Neural cell (in vitro differentiated cells): Measurements from ENCODE around the gene IVNS1ABP. TPM values are rescaled to one million over a fixed set of nuclear protein-coding genes. Genes with fewer than 3 reads are reported as not detected.
"Not testable (repeated sequence)": the region's sequence is repeated elsewhere in the genome, so short reads cannot be mapped to it uniquely, and the experiment has no call there.

Source experiments
- H2AFZ ChIP-seq: fragments of 200-600, 300-800 bp; sonication (generic), shearing (Covaris generic); 2 replicates; pipeline ENCODE4 v1.6.0; 2014; ENCODE audit warnings: low read depth, mild to moderate bottlenecking, antibody characterized with exemption, low read length, moderate library complexity
- H3F3A ChIP-seq: fragments of 200-600 bp; shearing (Covaris generic); 2 replicates; pipeline ENCODE4 v1.6.1; 2016; ENCODE audit warnings: mild to moderate bottlenecking, moderate library complexity, mixed read lengths, antibody characterized with exemption, low read length; ENCODE audit not compliant: insufficient read depth, poor library complexity, severe bottlenecking
- H3K27ac ChIP-seq: fragments of 200-600, 300-800 bp; sonication (generic), shearing (Covaris generic); 2 replicates; pipeline ENCODE4 v1.5.1; 2014; ENCODE audit warnings: mild to moderate bottlenecking, low read length, moderate library complexity
- H3K27me3 ChIP-seq: fragments of 300-800, 200-600 bp; sonication (generic), shearing (Covaris generic); 2 replicates; pipeline ENCODE4 v1.6.0; 2014; ENCODE audit warnings: mild to moderate bottlenecking, low read depth, low read length, moderate library complexity; ENCODE audit not compliant: insufficient read depth
- H3K36me3 ChIP-seq: fragments of 300-800, 200-600 bp; sonication (generic), shearing (Covaris generic); 2 replicates; pipeline ENCODE4 v1.5.1; 2014; ENCODE audit warnings: mild to moderate bottlenecking, antibody characterized with exemption, low read length, moderate library complexity; ENCODE audit not compliant: insufficient read depth
- H3K4me2 ChIP-seq: fragments of 300-800, 200-600 bp; sonication (generic), shearing (Covaris generic); 2 replicates; pipeline ENCODE4 v1.6.0; 2014; ENCODE audit warnings: mild to moderate bottlenecking, low read length
- H3K4me3 ChIP-seq: fragments of 300-800, 200-600 bp; sonication (generic), shearing (Covaris generic); 2 replicates; pipeline ENCODE4 v1.5.1; 2014; ENCODE audit warnings: mild to moderate bottlenecking, low read length, moderate library complexity
- H3K79me2 ChIP-seq: fragments of 200-600 bp; shearing (Covaris generic); replicated peaks from 2 replicates; pipeline ENCODE4 v1.6.0; 2014; ENCODE audit warnings: mild to moderate bottlenecking, low read length, moderate library complexity; ENCODE audit not compliant: insufficient read depth
- H3K9ac ChIP-seq: fragments of 300-800, 200-600 bp; sonication (generic), shearing (Covaris generic); 2 replicates; pipeline ENCODE4 v1.6.1; 2016; ENCODE audit warnings: mild to moderate bottlenecking, low read length, mixed read lengths
- H3K9me2 ChIP-seq: fragments of 200-600 bp; shearing (Covaris generic); 2 replicates; pipeline ENCODE4 v1.6.1; 2016; ENCODE audit warnings: mild to moderate bottlenecking, low read length, mixed read lengths; ENCODE audit not compliant: insufficient read depth
- H3K9me3 ChIP-seq: fragments of 200-600, 300-800 bp; sonication (generic), shearing (Covaris generic); 2 replicates; pipeline ENCODE4 v1.6.1; 2016; ENCODE audit warnings: mild to moderate bottlenecking, mixed run types, low read length, moderate library complexity, mixed read lengths
- H4K20me1 ChIP-seq: fragments of 200-600 bp; shearing (Covaris generic); 2 replicates; pipeline ENCODE4 v1.6.1; 2016; ENCODE audit warnings: mild to moderate bottlenecking, mixed run types; ENCODE audit not compliant: insufficient read depth
- EP300 ChIP-seq: fragments of 450-650 bp; conservative IDR thresholded peaks from 2 replicates; pipeline ENCODE4 v1.6.1; 2014; ENCODE audit warnings: antibody characterized with exemption, mild to moderate bottlenecking, moderate library complexity; ENCODE audit not compliant: poor library complexity, severe bottlenecking
- EZH2 ChIP-seq: fragments of 200-600, 300-800 bp; shearing (Covaris generic), sonication (generic); IDR thresholded peaks from 2 replicates; pipeline ENCODE4 v1.6.1; 2014; ENCODE audit warnings: antibody characterized with exemption, low read length, borderline replicate concordance, mild to moderate bottlenecking; ENCODE audit not compliant: insufficient read depth, poor library complexity, severe bottlenecking
- MXI1 ChIP-seq: fragments of 450-650 bp; conservative IDR thresholded peaks from 2 replicates; pipeline ENCODE4 v1.6.1; 2014; ENCODE audit warnings: antibody characterized with exemption, mild to moderate bottlenecking; ENCODE audit not compliant: poor library complexity, severe bottlenecking
- POLR2AphosphoS5 ChIP-seq: IDR thresholded peaks from 2 replicates; pipeline ENCODE4 v1.6.1; 2012
- RAD21 ChIP-seq: fragments of 450-650 bp; conservative IDR thresholded peaks from 2 replicates; pipeline ENCODE4 v1.6.1; 2014; ENCODE audit warnings: antibody characterized with exemption, mild to moderate bottlenecking, moderate library complexity
- SMC3 ChIP-seq: fragments of 450-650 bp; conservative IDR thresholded peaks from 2 replicates; pipeline ENCODE4 v1.6.1; 2014; ENCODE audit warnings: antibody characterized with exemption, mild to moderate bottlenecking, moderate library complexity; ENCODE audit not compliant: poor library complexity
- TAF1 ChIP-seq: IDR thresholded peaks from 2 replicates; pipeline ENCODE4 v1.6.1; 2012; ENCODE audit warnings: low read depth
- polyA plus RNA-seq: library from polyadenylated mRNA; depleted of rRNA; stranded (reverse); fragments of >200 nt; gene quantifications from 2 replicates; pipeline ENCODE4 v1.2.3, GENCODE V29; 2014
- TF ChIP-seq, protein P1 (sequence below): fragments of 450-650 bp; IDR thresholded peaks from 2 replicates; pipeline ENCODE4 v1.5.1; 2014; ENCODE audit warnings: antibody characterized with exemption, mild to moderate bottlenecking, moderate library complexity; ENCODE audit not compliant: poor library complexity, severe bottlenecking
- TF ChIP-seq, protein P2 (sequence below): IDR thresholded peaks from 2 replicates; pipeline ENCODE4 v1.6.1; 2012; ENCODE audit warnings: borderline replicate concordance

IVNS1ABP gene
- polyA plus RNA-seq, 1 donor from 2014 or later = 208 TPM

DNA sequence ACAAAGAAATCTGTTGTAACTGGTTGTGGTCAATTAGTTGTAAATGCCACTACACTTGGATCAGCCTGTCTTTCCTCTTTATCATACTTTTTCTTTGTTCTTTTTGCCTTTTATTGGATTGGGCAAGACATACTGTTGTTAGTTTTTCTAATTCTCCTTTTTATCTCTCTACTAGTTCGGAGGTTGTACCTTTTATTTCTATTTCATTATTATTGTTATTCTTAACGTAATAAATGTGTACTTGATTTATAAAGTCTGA lies 59.2 kb downstream of the IVNS1ABP start:
- no peaks in the 10 kb centered on the region for H4K20me1 ChIP-seq
- no peaks in the 10 kb centered on the region for H3K9me2 ChIP-seq
- no peaks in the 10 kb centered on the region for H3K36me3 ChIP-seq
- H3K79me2 ChIP-seq = no peaks in the 10 kb centered on the region
- H3K27ac ChIP-seq = no peak overlapping the region
- no peak overlapping the region for H3K9ac ChIP-seq
- TF ChIP-seq RAD21 (no peak), POLR2AphosphoS5 (no peak), EP300 (no peak), TAF1 (no peak), MXI1 (no peak), SMC3 (no peak), EZH2 (no peak)
- TF ChIP-seq, protein P1, sequence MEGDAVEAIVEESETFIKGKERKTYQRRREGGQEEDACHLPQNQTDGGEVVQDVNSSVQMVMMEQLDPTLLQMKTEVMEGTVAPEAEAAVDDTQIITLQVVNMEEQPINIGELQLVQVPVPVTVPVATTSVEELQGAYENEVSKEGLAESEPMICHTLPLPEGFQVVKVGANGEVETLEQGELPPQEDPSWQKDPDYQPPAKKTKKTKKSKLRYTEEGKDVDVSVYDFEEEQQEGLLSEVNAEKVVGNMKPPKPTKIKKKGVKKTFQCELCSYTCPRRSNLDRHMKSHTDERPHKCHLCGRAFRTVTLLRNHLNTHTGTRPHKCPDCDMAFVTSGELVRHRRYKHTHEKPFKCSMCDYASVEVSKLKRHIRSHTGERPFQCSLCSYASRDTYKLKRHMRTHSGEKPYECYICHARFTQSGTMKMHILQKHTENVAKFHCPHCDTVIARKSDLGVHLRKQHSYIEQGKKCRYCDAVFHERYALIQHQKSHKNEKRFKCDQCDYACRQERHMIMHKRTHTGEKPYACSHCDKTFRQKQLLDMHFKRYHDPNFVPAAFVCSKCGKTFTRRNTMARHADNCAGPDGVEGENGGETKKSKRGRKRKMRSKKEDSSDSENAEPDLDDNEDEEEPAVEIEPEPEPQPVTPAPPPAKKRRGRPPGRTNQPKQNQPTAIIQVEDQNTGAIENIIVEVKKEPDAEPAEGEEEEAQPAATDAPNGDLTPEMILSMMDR = no peak
- TF ChIP-seq, protein P2, sequence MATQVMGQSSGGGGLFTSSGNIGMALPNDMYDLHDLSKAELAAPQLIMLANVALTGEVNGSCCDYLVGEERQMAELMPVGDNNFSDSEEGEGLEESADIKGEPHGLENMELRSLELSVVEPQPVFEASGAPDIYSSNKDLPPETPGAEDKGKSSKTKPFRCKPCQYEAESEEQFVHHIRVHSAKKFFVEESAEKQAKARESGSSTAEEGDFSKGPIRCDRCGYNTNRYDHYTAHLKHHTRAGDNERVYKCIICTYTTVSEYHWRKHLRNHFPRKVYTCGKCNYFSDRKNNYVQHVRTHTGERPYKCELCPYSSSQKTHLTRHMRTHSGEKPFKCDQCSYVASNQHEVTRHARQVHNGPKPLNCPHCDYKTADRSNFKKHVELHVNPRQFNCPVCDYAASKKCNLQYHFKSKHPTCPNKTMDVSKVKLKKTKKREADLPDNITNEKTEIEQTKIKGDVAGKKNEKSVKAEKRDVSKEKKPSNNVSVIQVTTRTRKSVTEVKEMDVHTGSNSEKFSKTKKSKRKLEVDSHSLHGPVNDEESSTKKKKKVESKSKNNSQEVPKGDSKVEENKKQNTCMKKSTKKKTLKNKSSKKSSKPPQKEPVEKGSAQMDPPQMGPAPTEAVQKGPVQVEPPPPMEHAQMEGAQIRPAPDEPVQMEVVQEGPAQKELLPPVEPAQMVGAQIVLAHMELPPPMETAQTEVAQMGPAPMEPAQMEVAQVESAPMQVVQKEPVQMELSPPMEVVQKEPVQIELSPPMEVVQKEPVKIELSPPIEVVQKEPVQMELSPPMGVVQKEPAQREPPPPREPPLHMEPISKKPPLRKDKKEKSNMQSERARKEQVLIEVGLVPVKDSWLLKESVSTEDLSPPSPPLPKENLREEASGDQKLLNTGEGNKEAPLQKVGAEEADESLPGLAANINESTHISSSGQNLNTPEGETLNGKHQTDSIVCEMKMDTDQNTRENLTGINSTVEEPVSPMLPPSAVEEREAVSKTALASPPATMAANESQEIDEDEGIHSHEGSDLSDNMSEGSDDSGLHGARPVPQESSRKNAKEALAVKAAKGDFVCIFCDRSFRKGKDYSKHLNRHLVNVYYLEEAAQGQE = no peak
- no peak overlapping the region for H2AFZ ChIP-seq
- H3K4me3 ChIP-seq = no peak overlapping the region
- no peaks in the 10 kb centered on the region for H3K27me3 ChIP-seq
- no peaks in the 10 kb centered on the region for H3F3A ChIP-seq
- H3K9me3 ChIP-seq = no peaks in the 10 kb centered on the region
- no peak overlapping the region for H3K4me2 ChIP-seq

DNA sequence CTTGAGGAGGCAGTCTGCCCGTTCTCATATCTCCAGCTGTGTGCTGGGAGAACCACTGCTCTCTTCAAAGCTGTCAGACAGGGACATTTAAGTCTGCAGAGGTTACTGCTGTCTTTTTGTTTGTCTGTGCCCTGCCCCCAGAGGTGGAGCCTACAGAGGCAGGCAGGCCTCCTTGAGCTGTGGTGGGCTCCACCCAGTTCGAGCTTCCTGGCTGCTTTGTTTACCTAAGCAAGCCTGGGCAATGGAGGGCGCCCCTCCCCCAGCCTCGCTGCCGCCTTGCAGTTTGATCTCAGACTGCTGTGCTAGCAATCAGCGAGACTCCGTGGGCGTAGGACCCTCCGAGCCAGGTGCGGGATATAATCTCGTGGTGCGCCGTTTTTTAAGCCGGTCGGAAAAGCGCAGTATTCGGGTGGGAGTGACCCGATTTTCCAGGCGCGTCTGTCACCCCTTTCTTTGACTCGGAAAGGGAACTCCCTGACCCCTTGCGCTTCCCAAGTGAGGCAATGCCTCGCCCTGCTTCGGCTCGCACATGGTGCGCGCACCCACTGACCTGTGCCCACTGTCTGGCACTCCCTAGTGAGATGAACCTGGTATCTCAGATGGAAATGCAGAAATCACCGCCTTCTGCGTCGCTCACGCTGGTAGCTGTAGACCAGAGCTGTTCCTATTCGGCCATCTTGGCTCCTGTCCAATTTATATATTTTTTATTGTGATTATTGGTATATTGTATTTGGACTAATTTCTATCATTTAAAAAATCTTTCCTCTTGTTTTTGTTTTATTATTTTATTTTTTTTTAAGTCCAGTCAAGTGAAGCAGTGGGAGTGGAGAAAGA lies 59.7 kb downstream of the IVNS1ABP start:
- H2AFZ ChIP-seq, H3K36me3 ChIP-seq, H3K9ac ChIP-seq, H3K4me3 ChIP-seq, H3K9me2 ChIP-seq, H3K27me3 ChIP-seq, H3K9me3 ChIP-seq, H3K79me2 ChIP-seq, H4K20me1 ChIP-seq, H3K4me2 ChIP-seq, H3K27ac ChIP-seq, H3F3A ChIP-seq: not testable (repeated sequence)

DNA sequence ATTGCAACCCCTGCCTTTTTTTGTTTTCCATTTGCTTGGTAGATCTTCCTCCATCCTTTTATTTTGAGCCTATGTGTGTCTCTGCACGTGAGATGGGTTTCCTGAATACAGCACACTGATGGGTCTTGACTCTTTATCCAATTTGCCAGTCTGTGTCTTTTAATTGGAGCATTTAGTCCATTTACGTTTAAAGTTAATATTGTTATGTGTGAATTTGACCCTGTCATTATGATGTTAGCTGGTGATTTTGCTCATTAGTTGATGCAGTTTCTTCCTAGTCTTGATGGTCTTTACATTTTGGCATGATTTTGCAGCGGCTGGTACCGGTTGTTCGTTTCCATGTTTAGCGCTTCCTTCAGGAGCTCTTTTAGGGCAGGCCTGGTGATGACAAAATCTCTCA lies 61.4 kb downstream of the IVNS1ABP start:
- not testable (repeated sequence) for H4K20me1 ChIP-seq, H3K9me2 ChIP-seq, H3K4me3 ChIP-seq, H2AFZ ChIP-seq, H3K9me3 ChIP-seq, H3F3A ChIP-seq, H3K36me3 ChIP-seq, H3K27me3 ChIP-seq, H3K9ac ChIP-seq, H3K79me2 ChIP-seq, H3K27ac ChIP-seq, H3K4me2 ChIP-seq

DNA sequence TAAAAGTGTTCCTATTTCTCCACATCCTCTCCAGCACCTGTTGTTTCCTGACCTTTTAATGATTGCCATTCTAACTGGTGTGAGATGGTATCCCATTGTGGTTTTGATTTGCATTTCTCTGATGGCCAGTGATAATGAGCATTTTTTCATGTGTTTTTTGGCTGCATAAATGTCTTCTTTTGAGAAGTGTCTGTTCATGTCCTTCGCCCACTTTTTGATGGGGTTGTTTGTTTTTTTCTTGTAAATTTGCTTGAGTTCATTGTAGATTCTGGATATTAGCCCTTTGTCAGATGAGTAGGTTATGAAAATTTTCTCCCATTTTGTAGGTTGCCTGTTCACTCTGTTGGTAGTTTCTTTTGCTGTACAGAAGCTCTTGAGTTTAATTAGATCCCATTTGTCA lies 64.6 kb downstream of the IVNS1ABP start:
- not testable (repeated sequence) for H3F3A ChIP-seq, H3K27me3 ChIP-seq, H3K9me2 ChIP-seq, H3K4me2 ChIP-seq, H4K20me1 ChIP-seq, H2AFZ ChIP-seq, H3K79me2 ChIP-seq, H3K36me3 ChIP-seq, H3K9me3 ChIP-seq, H3K9ac ChIP-seq, H3K27ac ChIP-seq, H3K4me3 ChIP-seq

DNA sequence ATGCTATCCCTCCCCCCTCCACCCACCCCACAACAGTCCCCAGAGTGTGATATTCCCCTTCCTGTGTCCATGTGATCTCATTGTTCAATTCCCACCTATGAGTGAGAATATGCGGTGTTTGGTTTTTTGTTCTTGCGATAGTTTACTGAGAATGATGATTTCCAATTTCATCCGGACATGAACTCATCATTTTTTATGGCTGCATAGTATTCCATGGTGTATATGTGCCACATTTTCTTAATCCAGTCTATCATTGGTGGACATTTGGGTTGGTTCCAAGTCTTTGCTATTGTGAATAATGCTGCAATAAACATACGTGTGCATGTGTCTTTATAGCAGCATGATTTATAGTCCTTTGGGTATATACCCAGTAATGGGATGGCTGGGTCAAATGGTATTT lies 65.1 kb downstream of the IVNS1ABP start:
- H3F3A ChIP-seq, H3K36me3 ChIP-seq, H3K4me3 ChIP-seq, H3K9ac ChIP-seq, H3K4me2 ChIP-seq, H3K27ac ChIP-seq, H4K20me1 ChIP-seq, H3K9me3 ChIP-seq, H3K79me2 ChIP-seq, H3K9me2 ChIP-seq, H2AFZ ChIP-seq, H3K27me3 ChIP-seq: not testable (repeated sequence)
